Stimulated activated CD4-positive, alpha-beta T cell treated with anti-CD3 and anti-CD28 coated beads, Interleukin-2, amount 100 ng/mL, for 4 hours (primary cell): ENCODE measurements around the gene CLSTN2.

ENCODE experiments used
- DNase-seq: peaks from one replicate; pipeline ENCODE4 v3.0.0-alpha.2; 2020; ENCODE audit warnings: low read depth

The CLSTN2 gene

GRCh38 chr3:139944256-139944910 is 9.4 kb downstream of the CLSTN2 start:
- DNase-seq: no peak

GRCh38 chr3:139945386-139945785 is 10.4 kb downstream of the CLSTN2 start:
- DNase-seq: no peak

- DNase-seq: no peak
Measured at GRCh38 chr3:139945942-139946341, 11.0 kb downstream of the CLSTN2 start.

GRCh38 chr3:139948467-139948866 is 13.5 kb downstream of the CLSTN2 start:
- DNase-seq: no peak

- no peak for DNase-seq
Measured at GRCh38 chr3:139948898-139949297, 13.9 kb downstream of the CLSTN2 start.

- no peak for DNase-seq
Measured at GRCh38 chr3:139953131-139953910, 18.3 kb downstream of the CLSTN2 start.

GRCh38 chr3:139954146-139954860 is 19.3 kb downstream of the CLSTN2 start:
- DNase-seq: no peak

- no peak for DNase-seq
Measured at GRCh38 chr3:139957844-139958243, 22.9 kb downstream of the CLSTN2 start.

GRCh38 chr3:139969386-139969785 is 34.4 kb downstream of the CLSTN2 start:
- DNase-seq: no peak

- no peak for DNase-seq
Measured at GRCh38 chr3:139970526-139970925, 35.5 kb downstream of the CLSTN2 start.

GRCh38 chr3:139974809-139975425 is 39.9 kb downstream of the CLSTN2 start:
- DNase-seq: no peak

- DNase-seq: no peak
Measured at GRCh38 chr3:139975594-139976365, 40.8 kb downstream of the CLSTN2 start.

GRCh38 chr3:139978966-139979365 is 44.0 kb downstream of the CLSTN2 start:
- DNase-seq: no peak

GRCh38 chr3:139979991-139980390 is 45.0 kb downstream of the CLSTN2 start:
- no peak for DNase-seq

GRCh38 chr3:139982404-139982803 is 47.4 kb downstream of the CLSTN2 start:
- DNase-seq: no peak

- DNase-seq: no peak
Measured at GRCh38 chr3:139985576-139985975, 50.6 kb downstream of the CLSTN2 start.

- no peak for DNase-seq
Measured at GRCh38 chr3:139987908-139988307, 52.9 kb downstream of the CLSTN2 start.

- no peak for DNase-seq
Measured at GRCh38 chr3:139988472-139989156, 53.6 kb downstream of the CLSTN2 start.

- no peak for DNase-seq
Measured at GRCh38 chr3:139994891-139995290, 59.9 kb downstream of the CLSTN2 start.

- DNase-seq: no peak
Measured at GRCh38 chr3:140004271-140004670, 69.3 kb downstream of the CLSTN2 start.

GRCh38 chr3:140006331-140006730 is 71.3 kb downstream of the CLSTN2 start:
- DNase-seq: no peak
